CD4-positive, alpha-beta T cell treated with Interleukin-17A for 1 hour (primary cell): ENCODE data around the gene HABP2.

ENCODE experiments used
- DNase-seq: peaks from one replicate; pipeline ENCODE4 v3.0.0-alpha.2; 2020

HABP2 gene

DNA sequence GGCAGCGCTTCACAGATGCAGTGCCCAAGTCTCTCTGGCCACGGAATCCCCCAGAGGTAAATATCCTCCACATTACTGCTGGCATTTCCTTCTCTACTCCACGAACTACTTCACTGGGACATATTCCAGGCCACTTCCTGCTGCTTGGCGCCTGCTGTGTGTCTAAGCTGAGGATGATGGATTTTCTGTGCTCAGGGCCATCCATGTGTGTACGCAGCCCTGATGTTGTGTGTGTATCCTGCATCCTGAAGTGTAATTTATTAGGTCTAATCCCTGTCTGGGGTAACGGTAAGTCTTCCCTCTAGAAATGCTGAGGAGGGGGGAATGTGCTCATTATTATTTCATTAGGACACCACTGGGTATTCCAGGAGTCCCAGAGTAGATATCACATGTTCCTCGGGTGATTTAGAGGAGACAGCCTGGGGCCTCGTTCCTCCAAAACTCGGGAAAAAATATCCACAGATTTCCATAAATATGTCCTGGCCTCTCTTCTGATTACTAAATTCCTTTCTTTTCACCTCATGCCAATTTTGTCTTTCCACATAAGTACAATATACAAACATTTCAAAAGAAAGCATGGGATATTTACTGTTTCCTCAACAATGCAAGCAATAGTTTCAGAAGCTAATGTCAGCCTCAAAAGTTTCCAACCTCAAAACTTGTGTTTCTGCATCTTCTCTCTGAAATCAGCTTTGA lies 25.5 kb upstream of the HABP2 start:
- no peak for DNase-seq

DNA sequence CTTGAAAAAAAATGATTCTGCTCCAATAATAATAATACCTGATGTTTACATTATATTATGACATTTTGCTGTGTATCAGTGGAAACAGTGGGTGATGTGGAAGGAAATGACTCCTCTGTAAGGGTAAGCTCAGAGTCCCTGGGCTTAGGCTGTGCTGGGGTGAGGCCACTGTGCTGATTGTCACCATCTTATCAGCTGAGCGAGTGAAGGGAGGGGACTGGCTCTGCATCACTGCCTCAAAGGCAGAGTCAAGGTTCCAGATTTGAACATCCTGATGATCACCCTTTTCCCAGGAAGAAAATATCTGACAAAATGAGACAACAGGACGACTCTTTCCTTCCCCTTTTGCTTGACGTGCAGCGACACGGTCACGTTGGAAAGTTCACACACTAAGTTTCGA lies 24.0 kb upstream of the HABP2 start:
- DNase-seq, result no peak

DNA sequence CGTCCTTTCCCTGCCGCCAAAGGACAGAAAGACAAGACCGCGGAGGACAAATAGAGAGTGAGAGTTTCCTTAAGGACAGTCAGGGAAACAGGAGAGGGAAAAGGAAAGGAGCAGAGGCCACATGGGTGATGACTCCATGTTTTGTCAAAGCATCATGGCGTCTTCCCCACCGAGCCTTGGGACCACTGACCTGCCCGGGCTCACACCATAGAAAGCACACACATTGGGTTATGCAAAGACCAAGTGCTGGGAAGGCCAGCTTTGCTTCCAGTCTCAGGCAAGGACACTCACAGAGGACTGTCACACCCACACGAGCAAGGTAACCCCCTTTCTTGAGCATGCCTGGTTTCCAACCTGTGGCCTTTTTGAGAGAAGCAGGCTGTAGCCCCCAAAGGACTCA lies 23.3 kb upstream of the HABP2 start:
- DNase-seq, result no peak

DNA sequence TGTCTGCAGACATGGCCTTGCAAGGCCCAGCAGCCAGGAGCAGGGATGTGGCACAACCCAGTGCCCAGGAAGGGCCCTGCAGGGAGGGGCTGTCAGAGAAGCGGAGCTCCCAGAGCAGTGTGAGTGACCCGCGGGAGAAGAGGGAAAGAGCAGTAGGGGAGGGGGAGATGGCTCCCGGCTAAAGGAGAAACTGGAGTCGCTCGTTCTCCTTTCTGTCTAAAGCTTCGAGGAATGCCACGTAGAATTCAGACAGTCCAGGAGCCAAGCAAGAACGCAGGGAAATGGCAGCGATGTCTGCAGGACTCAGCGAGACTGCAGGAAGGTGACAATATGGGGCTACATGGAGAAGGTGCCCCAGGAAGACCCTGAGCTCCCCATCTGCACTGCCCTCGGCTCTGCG lies 22.4 kb upstream of the HABP2 start:
- no peak for DNase-seq

DNA sequence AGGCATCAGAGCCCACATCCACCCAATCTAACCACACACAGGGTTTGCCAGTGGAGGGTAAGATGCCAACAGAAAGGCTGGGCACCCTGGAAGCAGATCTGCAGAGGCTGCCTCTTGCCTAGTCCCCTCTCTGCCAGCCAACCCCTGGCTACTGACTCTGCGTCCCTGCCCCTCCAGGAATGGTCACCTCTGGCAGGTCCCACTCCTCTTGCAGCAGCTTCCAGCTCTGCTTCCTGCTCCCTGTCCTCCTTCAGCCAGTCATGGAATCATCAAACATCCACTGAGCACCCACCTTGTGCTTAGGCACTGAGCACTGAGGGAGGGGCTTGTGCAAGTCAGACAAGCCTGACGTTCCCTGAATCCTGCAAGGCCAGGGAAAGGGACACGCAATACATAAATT lies 20.1 kb upstream of the HABP2 start:
- DNase-seq, result no peak

DNA sequence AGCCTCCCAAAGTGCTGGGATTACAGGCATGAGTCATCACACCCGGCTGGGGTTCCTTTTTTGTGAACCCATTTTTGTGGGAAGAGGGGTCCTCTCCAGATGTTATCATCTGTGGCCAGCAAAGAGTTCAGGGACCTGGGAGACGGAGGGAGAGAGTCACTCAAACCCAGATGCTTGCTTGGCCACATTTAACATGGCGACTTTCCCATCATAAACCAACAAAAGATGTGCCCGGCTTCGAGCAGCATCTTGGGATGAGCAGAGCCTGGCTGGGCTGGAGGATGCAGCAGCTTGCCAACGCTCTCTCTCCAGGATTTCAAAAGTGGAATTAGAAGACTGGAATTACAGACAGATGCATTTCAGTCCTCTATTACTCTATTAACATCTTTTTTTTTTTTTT lies 19.1 kb upstream of the HABP2 start:
- no peak for DNase-seq

DNA sequence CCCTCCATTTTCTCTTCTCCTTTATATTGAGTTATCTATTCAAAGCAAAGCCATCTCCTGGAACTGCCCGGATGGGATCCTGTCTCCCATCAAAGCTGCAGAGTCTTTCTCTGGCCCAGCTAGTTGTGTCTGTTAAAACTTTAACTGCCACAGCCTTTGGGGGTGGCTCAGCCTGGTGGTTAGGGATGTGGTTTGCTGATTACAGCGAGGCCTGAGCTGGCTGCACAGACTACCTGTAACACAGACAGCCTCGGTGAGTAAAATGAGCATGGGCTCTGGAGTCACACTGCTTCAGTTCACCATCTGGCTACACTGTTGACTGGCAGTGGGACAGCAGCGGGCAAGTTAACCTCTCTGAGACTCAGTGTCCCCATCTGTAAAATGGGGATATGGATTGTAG lies 18.4 kb upstream of the HABP2 start:
- no peak for DNase-seq

DNA sequence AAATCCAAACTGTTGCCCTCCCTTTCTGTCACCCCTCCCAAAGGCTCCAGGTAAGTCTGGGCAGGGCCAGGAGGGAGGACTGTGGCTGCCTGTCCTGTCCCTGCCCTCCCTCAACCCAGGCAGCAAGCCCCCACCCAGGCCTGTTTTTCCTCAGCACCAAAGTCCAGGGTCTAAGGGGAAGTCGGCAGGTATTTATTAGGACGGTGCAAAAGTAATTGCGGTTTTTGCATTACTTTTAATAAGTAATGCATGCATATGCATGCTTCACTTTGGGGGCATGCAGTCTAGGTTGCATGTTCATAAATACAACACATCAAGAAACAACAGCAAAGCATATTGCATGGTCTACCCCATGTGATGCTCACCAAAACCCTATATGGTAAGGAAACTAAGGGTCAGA lies 15.2 kb upstream of the HABP2 start:
- DNase-seq, result no peak

DNA sequence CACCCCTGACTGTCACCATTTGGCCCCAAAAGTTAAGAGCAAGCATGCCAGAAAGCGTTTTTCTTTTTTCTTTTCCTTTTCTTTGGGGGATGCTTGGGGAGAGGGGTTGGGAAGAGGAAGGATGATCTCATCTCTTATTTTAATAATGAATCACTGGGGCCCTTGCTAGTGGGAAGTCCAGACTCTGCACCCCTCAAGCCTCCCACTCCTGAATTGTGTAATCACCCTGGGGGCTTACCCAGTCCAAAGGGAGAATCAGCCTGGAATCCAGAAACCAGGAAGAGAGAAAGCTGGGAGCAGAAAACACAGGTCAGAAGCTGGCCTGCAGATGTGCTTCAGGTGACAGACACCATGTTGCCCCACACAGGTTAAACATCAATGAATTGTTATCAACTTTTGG lies 14.7 kb upstream of the HABP2 start:
- DNase-seq, result no peak

DNA sequence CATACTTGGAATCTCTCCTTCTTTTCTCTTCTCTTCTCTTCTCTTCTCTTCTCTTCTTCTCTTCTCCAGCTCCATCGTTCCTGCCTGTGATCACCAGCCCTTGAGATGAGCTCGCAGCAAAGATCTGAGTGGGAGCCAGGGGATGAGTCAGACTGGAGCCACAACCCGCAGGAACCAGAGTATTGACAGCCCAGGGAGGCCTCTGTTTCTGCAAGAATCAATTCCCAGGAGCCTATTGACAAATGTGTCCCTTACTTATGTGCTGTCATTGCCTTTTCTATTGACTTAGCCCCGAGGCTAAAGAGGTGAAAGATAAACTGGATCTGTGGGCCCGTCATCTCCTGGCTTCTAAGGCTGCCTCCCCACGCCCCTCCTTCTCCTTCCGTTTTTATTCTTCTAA lies 13.1 kb upstream of the HABP2 start:
- no peak for DNase-seq

DNA sequence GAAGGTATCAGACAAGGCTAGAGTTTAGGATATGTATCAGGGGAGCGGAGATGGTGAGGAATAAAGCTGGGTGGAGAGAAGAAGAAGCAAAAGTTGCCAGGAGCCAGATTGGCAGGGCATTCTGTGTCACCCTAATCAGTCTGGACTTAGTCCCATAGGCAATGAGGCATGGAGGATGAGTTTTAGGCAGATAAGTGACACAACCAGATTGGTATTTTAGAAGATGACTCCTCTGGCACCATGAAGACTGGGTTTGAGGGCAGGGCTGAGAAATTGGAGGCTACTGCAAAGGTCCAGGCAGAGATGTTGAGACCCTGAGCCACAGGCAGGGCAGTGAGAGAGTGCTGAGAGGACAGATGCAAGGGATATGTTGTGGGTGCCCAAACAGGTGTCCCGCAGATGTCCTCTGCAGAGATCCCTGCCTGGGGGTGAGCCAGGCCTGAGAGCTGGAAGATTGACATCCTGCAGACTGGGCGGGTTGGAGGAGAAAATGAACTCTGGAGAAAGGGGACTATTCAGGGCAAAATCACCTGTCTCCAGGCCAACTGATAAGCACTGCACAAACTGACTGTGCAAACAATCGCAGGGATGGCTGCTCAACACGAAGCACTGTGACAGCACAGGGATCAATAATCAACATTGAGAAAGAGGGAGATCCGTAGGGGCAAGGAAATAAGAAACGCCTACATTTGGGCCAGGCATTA lies 11.9 kb upstream of the HABP2 start:
- DNase-seq, result no peak

DNA sequence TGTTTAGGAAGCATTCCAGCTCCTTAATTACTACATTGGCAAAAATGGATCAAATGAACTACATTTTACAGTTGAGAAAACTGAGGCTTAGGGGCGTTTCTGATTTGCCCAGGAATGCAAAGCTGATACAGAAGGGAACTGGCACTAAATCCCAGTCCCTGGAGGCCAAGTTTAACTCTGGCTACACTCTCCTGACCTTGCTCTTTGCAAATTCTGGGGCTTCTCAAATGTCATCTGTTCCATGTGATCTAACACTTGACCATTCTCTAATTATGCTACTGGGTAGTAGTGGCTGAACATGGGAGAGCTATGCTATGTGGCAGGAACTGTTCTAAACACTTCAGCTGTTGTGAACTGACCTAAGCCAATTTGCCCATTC lies 11.3 kb upstream of the HABP2 start:
- DNase-seq, result no peak

DNA sequence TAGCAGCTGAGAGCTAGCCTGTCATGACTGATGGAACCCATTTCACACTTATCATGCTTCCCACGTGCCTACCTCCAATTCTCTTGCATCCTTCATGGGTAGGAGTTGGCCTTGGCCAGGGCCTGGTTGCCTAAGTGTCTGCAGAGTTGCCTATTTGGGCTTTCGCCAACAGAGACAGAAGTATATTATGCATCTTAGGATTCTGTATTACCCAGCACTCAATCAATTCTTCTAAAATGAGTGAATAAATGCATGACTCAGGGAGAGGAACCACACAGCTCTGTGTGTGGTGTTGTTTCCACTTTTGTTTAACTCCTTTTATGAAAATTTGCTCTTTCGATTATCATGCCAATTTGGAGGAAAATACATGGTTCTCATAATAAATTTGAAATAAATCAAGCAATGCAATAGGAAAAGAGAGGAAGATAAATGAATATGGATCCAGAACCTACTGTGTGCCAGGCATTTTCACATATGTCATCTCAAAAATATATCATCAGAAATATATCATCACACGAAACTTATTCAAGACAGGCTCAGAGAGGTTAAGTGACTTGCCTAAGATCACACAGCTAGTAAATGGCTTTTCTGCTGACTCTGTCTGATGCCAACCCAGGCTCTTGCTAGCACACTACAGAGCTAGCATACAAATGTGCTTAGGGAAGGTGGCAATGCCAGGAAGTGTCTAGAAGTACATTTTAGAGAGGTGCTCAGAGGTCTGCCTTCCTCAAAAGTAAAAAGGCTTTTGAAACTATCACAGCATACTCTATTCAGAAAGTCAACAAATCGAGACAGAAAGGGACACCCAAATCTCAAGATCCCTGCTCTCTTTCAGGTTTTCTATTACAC lies 9.5 kb upstream of the HABP2 start:
- DNase-seq, result no peak

DNA sequence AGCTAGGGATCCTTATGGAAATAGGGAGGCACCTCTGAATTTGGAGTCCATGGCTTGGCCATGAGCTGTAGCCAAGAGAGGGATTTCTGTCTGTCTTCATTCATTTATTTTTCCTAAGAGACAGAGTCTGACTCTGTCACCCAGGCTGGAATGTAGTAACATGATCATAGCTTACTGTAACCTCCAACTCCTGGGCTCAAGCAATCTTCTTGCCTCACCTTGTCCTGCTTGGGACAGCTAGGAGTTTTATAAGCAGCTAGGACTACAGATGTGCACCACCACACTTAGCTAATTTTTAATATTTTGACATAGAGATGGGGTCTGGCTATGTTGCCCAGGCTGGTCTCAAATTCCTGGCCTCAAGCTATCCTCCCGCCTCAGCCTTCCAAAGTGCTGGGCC lies 8.5 kb upstream of the HABP2 start:
- no peak for DNase-seq

DNA sequence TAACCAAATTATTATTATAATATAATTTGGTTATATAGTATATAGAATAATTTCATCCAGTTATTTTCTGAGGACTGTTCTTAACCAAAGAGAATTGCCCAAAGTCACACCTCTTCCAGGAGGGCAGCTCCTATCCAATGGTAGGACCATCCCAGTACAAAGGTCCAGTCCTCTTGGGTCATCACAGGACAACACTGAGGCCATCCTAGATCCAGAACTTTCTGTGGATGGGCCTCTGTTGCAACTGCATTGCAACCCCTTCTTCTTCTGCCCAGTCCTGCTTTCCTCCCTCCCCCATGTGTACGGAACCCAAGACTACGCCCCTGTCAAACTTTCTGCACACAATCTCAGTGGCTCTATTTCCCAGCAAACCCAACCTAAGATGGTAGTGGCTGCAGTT lies 5.4 kb upstream of the HABP2 start:
- no peak for DNase-seq

DNA sequence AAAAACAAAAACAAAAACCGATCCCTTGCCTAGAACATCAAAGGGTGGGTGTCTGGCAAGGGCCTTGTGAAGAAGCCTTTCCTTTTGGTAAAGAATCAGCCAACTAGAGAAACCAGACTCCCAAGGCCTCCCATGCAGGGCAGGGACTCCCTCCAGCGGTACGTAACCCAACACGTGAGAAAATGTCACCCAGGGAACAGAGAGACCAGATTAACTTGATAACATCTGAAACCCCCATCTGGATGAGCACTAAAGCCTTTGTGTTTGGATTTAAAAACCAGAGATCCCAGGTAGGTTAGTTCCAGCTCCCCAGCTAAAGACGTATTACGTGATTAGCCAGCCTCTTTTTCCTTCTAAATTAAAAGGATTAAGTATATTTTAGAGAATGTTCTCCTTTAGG lies 3.0 kb upstream of the HABP2 start:
- DNase-seq, result no peak

DNA sequence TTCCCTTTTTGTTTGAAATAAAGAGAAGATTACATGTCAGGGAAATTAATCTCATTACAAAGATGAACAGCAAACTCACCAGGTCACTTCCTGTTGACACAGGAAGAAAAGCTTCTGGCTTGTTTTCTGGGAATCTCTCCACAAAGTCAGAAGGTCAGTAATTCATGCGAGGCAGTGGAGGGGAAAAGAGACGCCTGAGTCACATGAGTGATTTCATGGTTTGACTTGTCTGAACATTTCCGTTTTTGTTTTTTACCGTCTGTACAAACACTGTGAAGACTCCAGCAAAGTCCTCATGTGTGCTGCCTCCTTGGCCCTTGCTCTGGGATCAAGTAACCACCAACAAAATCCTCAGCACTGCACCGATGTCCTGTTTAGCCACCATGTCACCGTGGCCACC lies 2.5 kb upstream of the HABP2 start:
- no peak for DNase-seq

DNA sequence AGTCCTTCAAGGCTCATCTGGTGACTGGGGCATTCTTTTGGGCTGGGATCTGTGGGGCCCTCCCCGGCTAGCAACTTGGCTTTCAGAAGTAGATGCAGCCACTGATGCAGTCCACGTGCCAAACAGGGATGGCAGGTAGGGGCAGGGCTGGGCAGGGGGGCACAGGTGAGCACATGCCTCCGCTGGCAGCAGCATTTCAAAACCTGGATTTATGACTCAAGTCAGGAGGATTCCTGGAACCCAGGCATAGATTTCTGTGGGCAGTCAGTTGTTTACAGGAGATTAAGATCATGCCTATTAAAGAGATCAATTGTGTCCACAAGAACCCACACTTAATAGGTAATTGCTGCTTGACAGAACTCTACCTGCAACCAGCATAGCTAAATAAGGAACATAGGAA lies 839 bp upstream of the HABP2 start:
- DNase-seq, result no peak

DNA sequence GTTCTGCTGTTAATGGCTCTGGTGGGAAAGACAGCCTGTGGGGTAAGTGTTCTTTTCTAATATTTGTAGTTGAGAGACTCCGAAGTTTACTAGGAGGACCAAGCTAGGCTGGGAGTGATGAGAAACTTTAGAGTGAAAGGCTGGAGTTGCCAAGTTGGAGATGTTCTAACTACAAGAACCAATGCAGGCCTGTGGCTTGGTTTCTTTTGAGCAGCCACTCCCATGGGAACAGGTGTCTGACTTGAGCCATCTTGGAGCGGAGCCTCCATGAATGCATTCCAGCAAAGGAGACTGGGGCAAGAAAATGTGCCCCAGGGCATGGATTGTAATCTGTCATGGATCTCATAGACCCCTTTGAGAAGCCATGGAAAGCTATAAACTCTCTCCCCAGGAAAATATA lies 296 bp downstream of the HABP2 start:
- no peak for DNase-seq

DNA sequence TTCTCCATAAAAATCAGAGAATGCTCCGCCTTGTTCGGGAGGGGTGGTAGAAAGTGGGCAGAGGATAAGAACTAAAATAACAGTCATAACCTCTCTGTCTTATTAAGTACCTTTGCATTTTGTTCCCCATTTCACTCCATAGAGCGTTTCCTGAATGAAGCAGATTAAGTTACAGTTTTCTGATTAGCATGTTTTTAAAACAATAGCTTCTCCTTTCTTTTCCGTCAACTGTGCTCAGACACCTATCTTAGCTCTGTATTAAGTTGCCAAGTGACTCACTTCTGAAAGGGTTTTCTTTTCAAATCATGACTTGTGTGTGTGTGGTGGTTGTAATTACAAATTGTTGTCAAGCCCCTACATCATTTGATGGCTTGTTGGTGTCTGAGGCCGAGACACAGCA lies 1.4 kb downstream of the HABP2 start:
- DNase-seq, result no peak

DNA sequence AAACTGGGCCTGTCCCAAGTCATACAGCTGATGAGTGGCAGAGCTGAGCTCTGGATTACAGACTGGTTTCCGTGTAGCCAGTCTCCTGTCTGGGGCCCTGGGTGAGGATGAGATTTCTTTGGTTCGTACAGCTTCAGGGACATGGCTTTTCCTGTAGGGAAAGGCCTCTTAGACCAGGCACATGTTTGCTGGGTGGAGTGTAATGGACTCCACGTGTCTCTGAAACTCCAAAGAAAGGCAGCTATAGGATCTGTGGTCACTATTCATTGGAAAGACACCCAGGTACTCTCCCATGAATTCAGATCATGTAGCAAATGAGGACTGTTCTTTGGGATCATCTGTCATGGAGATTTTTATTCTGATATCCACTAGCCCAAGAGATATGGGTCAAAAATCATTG lies 2.4 kb downstream of the HABP2 start:
- no peak for DNase-seq

DNA sequence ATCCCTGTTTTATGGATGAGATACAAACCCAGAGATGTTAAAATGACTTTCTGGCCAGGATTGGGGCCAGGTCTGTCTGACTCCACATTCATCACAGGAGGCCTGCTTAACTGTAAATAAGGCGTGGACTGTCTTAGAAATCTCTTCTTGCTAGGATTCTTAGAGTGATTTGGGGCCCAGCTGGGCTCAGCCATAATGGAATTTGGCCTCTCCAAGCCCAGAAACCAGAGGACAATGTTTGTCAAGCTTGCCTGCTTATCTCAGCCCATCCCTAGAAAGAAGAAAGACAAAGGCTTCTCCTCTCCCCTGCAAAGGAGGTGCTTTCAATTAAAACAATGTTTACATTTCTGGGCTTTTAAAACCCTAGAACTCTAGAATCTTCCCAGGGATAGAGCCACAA lies 2.9 kb downstream of the HABP2 start:
- no peak for DNase-seq

DNA sequence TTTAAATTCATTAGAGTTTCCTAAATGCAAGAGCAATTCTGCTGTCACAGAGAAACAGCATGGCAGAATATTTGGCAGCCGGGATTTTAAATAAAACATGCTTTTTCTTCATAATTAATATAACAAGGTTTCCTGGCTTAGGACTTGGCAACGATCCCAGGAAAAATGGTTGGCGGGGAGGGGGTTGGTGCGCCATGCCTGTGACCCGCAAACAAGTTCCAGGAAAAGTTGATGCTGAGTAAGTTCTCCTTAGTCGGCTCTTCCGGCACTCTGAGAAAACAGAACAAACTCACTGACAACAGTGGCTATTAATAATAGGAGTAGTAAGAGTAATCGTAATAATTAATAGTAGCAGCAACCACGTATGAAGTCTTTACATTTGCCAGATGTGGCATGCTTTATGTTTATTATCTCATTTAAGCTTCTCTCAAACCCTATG lies 4.6 kb downstream of the HABP2 start:
- DNase-seq, result no peak

DNA sequence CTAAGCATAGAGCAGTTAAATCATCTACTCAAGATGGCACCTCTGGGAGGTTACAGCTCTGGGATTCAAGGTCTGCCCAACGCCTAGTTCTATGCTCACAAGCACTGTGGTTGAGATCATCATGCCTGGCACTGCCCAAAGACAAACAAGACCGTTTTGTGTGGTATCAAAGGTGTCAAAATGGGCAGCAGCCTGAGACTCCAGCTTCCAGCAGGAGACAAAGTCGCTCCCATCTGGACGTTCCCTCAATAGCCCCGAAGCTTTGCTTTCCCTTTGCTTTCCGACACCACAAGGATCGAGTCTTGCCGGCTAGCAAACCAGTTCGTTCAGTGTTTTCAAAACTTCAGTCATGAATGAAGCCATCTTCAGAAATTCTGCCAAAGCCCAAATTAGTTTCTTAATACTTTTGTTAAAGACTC lies 5.1 kb downstream of the HABP2 start:
- no peak for DNase-seq
